SU-DHL-6 (cell line): ENCODE measurements around the gene SGCE.

Experiments
- EZH2phosphoT487 ChIP-seq: fragments of 200-600 bp; sonication (generic), shearing (Covaris generic); conservative IDR thresholded peaks from 2 replicates; pipeline ENCODE4 v1.6.1; 2018; ENCODE audit warnings: mild to moderate bottlenecking, antibody characterized with exemption, low read length, moderate library complexity, mixed read lengths
- TF ChIP-seq, protein P1 (sequence below): fragments of 200-600 bp; sonication (generic); IDR thresholded peaks from one replicate; pipeline ENCODE4 v1.5.1; 2017; ENCODE audit warnings: antibody characterized with exemption, mild to moderate bottlenecking, low read length, moderate library complexity; ENCODE audit not compliant: insufficient read depth, poor library complexity, severe bottlenecking

DNA sequence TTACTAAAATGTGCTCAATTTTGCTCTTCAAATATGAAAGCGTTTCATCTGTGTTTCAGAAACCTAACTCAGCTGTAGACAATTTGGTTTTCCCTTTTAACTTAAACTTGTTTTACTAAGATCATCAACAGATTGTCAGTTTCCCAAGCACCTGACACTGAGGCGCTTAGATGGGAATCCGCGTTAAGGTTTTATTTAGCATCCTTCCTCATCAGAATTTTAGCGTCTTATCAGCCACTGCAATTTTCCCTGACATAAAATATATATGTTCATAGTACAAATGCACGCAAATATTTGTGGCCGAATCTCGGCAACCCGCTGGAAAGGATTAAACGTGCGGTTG, 1.2 kb downstream of the SGCE start:
- TF ChIP-seq, protein P1, sequence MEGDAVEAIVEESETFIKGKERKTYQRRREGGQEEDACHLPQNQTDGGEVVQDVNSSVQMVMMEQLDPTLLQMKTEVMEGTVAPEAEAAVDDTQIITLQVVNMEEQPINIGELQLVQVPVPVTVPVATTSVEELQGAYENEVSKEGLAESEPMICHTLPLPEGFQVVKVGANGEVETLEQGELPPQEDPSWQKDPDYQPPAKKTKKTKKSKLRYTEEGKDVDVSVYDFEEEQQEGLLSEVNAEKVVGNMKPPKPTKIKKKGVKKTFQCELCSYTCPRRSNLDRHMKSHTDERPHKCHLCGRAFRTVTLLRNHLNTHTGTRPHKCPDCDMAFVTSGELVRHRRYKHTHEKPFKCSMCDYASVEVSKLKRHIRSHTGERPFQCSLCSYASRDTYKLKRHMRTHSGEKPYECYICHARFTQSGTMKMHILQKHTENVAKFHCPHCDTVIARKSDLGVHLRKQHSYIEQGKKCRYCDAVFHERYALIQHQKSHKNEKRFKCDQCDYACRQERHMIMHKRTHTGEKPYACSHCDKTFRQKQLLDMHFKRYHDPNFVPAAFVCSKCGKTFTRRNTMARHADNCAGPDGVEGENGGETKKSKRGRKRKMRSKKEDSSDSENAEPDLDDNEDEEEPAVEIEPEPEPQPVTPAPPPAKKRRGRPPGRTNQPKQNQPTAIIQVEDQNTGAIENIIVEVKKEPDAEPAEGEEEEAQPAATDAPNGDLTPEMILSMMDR = no peak
- no peak for TF ChIP-seq EZH2phosphoT487
